Upper lobe of left lung (tissue), 4 donors: Measurements from ENCODE around the gene PGM1.

Experiments used
- CTCF ChIP-seq, 6 experiments: fragments of 450-650 bp in 4 of 6; fragments of 200-600 bp in 2 of 6; sonication (generic) in 2 of 6; IDR thresholded peaks; one replicate each; pipeline ENCODE4 v1.5.1; 2016 to 2019; ENCODE audit warnings: antibody characterized with exemption in 6 of 6
- POLR2A ChIP-seq, 4 donors: fragments of 450-650 bp; IDR thresholded peaks; one replicate each; pipeline ENCODE4 v1.5.1; 2016 to 2017; ENCODE audit warnings: antibody characterized with exemption in 4 of 4, mild to moderate bottlenecking in 2 of 4
- POLR2AphosphoS5 ChIP-seq, 2 donors: sonication (generic); formaldehyde crosslinking; IDR thresholded peaks; one replicate each; pipeline ENCODE4 v1.5.1; 2017; ENCODE audit warnings: antibody characterized with exemption in 2 of 2

GRCh38 chr1:63705078-63705477 lies 111.9 kb downstream of the PGM1 start:
- TF ChIP-seq CTCF (IDR thresholded peaks at IDR 0.05) (no peak), POLR2A (IDR thresholded peaks at IDR 0.05) (no peak), POLR2AphosphoS5 (IDR thresholded peaks at IDR 0.05) (no peak)
